A549 (cell line): ENCODE measurements around the gene SNCAIP.

Source experiments
- BCL3 ChIP-seq: fragments of >200 bp; sonication (Bioruptor Twin); formaldehyde crosslinking; IDR thresholded peaks from 3 replicates; pipeline ENCODE4 v1.6.1; 2016
- CEBPB ChIP-seq, 2 experiments: fragments of >200 bp in 1 of 2; sonication (Bioruptor Twin) in 1 of 2; formaldehyde crosslinking in 1 of 2; IDR thresholded peaks; 2 replicates each; pipeline ENCODE4 v1.6.1; 2012 to 2016
- ELK1 ChIP-seq: fragments of 150-350 bp; IDR thresholded peaks from 2 replicates; pipeline ENCODE4 v1.6.1; 2014; ENCODE audit warnings: low read depth, mild to moderate bottlenecking, low read length
- ESRRA ChIP-seq: fragments of 150-350 bp; IDR thresholded peaks from 2 replicates; pipeline ENCODE4 v1.6.1; 2014; ENCODE audit warnings: mild to moderate bottlenecking, low read length, borderline replicate concordance
- FOSB ChIP-seq: fragments of 250-450 bp; sonication (Bioruptor Pico); IDR thresholded peaks from 2 replicates; pipeline ENCODE4 v1.5.0; 2020; ENCODE audit warnings: mild to moderate bottlenecking, moderate library complexity
- MYC ChIP-seq: IDR thresholded peaks from 2 replicates; pipeline ENCODE4 v1.6.1; 2012; ENCODE audit warnings: mild to moderate bottlenecking, inconsistent platforms, low read length, improper control_type of control experiment, borderline replicate concordance
- NR3C1 ChIP-seq: fragments of >200 bp; sonication (Bioruptor Twin); formaldehyde crosslinking; IDR thresholded peaks from 3 replicates; pipeline ENCODE4 v1.6.1; 2017
- POLR2A ChIP-seq: IDR thresholded peaks from 2 replicates; pipeline ENCODE4 v1.6.1; 2012; ENCODE audit warnings: mild to moderate bottlenecking, low read length
- REST ChIP-seq: fragments of 200-600 bp; sonication (generic); IDR thresholded peaks from 2 replicates; pipeline ENCODE4 v1.6.1; 2016; ENCODE audit warnings: antibody characterized with exemption, mild to moderate bottlenecking, moderate library complexity
- RNF2 ChIP-seq: fragments of 200-600 bp; sonication (generic); IDR thresholded peaks from 2 replicates; pipeline ENCODE4 v1.6.1; 2016; ENCODE audit warnings: low read depth, mild to moderate bottlenecking, antibody characterized with exemption, moderate library complexity, borderline replicate concordance
- TFCP2L1 ChIP-seq: fragments of 250-450 bp; sonication (Bioruptor Pico); IDR thresholded peaks from 2 replicates; pipeline ENCODE4 v1.5.0; 2021; ENCODE audit warnings: mild to moderate bottlenecking
- TF ChIP-seq, protein P1 (sequence below): fragments of >200 bp; sonication (Bioruptor Twin); formaldehyde crosslinking; IDR thresholded peaks from 3 replicates; pipeline ENCODE4 v1.5.1; 2016

DNA sequence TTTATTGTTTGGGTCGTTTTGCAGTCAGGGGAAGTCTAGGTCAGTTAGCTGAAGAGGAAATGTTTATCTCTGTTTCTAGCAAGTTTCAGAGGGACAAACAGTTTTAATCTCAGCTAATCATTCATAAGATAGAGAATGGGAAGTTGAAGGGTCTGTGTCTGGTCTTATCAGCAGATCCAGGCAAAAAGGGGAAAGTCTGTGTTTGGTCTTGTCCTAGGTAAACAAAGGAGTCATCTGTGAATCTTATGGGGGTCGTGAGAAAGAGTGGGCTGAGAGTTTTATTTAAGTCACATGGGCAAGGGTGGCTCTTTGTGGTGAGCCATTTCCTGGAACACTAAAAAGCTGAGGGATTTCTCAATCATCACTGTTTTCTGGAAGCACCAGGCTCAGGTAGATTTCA is 5.6 kb upstream of the SNCAIP start:
- no peak for TF ChIP-seq BCL3
- TF ChIP-seq, protein P1, sequence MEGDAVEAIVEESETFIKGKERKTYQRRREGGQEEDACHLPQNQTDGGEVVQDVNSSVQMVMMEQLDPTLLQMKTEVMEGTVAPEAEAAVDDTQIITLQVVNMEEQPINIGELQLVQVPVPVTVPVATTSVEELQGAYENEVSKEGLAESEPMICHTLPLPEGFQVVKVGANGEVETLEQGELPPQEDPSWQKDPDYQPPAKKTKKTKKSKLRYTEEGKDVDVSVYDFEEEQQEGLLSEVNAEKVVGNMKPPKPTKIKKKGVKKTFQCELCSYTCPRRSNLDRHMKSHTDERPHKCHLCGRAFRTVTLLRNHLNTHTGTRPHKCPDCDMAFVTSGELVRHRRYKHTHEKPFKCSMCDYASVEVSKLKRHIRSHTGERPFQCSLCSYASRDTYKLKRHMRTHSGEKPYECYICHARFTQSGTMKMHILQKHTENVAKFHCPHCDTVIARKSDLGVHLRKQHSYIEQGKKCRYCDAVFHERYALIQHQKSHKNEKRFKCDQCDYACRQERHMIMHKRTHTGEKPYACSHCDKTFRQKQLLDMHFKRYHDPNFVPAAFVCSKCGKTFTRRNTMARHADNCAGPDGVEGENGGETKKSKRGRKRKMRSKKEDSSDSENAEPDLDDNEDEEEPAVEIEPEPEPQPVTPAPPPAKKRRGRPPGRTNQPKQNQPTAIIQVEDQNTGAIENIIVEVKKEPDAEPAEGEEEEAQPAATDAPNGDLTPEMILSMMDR = no peak
- TF ChIP-seq RNF2 = no peak
- TF ChIP-seq CEBPB (IDR thresholded peaks at IDR 0.05) = no peak
- TF ChIP-seq NR3C1 = no peak
- TF ChIP-seq REST = no peak
- TF ChIP-seq ELK1 = no peak
- no peak for TF ChIP-seq MYC
- TF ChIP-seq TFCP2L1 = no peak
- no peak for TF ChIP-seq ESRRA
- TF ChIP-seq POLR2A = no peak
- no peak for TF ChIP-seq FOSB (CRISPR knock-in tag)
